GM20000 (cell line): ENCODE results near the gene SREBF1.
A peak's percentile ranks its signal among the peaks of the same experiment; 100 is the strongest.

ENCODE experiments used
- DNase-seq: peaks from one replicate; pipeline ENCODE4 v3.0.0; 2012; ENCODE audit warnings: low spot score
- TF ChIP-seq, protein P1 (sequence below): IDR thresholded peaks from 2 replicates; pipeline ENCODE4 v1.5.1; 2012; ENCODE audit warnings: mild to moderate bottlenecking, control low read depth; ENCODE audit errors: extremely low read depth, missing control alignments

Gene SREBF1

DNA sequence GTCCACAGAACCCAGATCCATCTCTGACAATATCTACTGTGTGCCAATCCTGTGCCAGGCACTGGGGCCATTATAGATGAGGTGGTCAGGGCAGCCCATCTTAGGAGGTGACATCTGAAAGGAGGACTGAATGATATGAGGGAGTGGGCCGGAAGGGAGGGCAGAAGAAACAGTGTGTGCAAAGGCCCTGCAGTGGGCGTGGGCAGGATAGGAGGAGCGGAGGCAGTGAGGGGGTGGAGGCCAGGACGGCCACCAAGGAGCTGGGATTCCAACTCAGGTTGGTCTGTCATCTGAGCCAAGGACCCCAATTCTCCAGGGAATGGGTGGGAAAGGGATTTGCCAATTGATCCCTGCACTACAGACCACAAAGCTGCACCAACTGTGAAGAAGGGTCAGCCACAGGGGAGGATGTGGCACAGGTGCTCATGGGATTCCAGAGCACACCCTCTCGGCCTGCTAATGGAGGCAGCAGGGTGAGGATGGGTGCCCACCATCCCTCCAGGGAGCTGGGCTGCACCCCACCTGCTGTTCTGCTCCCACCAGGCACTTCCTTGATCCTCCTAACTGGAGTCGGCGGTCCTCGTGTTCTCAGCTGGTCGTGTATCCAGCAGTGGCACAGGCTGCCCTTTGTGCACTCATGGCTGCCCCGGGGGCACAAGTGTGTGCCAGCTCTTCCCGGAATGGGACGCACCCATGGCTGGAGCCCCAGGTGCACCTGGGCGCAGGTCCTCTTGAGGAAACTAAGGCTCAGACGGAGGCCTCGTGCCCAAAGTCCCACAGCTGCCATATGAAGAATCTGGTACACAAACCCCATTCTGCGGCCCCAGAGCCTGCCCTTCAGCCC is 9.6 kb downstream of the SREBF1 start:
- no peak for DNase-seq
- TF ChIP-seq, protein P1, sequence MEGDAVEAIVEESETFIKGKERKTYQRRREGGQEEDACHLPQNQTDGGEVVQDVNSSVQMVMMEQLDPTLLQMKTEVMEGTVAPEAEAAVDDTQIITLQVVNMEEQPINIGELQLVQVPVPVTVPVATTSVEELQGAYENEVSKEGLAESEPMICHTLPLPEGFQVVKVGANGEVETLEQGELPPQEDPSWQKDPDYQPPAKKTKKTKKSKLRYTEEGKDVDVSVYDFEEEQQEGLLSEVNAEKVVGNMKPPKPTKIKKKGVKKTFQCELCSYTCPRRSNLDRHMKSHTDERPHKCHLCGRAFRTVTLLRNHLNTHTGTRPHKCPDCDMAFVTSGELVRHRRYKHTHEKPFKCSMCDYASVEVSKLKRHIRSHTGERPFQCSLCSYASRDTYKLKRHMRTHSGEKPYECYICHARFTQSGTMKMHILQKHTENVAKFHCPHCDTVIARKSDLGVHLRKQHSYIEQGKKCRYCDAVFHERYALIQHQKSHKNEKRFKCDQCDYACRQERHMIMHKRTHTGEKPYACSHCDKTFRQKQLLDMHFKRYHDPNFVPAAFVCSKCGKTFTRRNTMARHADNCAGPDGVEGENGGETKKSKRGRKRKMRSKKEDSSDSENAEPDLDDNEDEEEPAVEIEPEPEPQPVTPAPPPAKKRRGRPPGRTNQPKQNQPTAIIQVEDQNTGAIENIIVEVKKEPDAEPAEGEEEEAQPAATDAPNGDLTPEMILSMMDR = no peak

DNA sequence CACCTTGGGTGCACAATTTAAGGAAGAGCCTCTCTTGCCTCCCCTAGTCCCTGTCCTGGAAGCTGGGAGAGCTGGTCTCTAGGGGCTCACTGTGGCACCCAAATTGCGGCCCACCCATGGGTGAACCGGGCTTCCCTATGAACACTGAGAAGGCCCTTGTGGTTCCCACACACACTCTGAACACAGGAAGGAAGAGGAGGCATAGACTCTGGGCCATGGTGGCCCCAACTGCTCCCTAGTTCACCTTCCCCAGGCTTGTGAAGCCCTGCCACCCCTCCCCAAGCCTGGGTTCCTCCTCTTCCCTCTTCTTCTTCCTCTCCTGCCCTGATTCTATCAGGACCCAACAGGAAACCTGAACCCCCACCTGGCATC is 10.5 kb downstream of the SREBF1 start:
- TF ChIP-seq, protein P1 = no peak
- DNase-seq = no peak

DNA sequence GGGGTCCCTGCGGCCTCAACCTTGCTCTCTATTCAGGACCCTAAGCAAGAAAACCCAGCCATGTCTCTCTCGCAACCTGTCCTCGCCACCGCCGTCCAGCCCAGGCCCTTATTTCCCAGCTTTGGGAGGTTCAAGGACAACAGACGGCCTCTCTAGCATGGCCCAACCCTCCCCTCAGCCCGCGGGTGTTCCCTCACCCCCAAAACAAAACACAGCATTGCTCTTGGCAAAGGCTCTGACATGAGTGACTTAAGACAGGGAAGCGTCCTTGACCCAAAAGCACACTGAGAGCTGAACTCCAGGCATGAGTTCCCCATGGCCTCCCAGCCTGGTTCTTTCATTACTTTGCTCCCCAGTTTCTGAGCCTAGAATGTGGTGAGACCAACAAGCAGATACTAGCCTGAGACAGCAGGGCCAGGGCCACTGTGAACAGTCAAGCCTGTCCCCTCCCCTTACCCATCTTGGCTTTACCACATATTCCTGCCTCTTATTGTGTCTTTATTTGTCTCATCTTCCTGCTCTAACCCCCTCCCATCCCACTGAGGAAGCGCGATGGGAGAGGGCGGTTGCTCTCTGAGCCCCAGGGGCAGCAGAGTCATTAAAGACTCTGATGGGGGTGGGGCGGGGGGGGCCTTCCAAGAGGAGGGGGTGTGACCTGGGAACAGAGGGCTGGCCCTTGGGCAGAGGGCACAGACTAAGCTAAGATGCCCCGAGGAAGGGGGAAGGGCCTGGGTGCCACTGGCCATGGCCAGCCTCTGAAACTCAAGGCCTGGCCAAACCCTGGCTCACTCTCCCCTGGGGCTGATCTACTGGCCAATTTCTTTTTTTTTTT is 11.8 kb downstream of the SREBF1 start:
- TF ChIP-seq, protein P1 = no peak
- peak; percentile 12 for DNase-seq

DNA sequence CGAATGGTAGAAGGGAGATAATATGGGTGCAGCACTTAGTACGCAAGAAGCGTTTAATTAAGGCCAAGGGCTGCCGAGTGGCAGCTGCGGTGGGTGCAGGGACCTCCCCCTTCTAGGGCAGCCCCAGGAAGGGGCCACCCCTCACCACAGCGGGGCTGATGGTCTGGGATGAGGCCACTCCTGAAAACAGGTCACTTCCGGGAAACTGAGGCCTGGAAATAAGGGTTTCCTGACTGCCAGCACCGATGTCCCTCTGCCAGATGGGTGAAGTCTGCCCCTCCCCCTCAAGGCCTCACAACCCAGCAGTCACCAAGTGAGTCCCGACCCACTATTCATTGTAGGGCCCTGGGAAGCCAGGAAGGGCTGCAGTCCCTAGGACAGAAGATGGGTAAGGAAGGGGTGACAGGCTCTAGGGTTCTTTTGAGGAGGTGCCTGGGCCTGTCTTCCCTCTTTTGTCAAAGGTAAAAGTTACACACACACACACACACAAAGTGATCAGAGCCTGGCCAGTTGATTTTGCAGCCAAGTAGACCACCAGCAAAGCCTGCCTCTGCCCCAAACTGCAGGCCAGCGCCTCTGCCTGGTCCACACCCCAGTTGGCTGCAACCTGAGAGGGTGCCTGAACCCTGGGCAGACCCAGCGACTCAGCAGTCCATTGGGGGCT is 12.5 kb downstream of the SREBF1 start:
- TF ChIP-seq, protein P1 = no peak
- DNase-seq = peak; percentile 24

DNA sequence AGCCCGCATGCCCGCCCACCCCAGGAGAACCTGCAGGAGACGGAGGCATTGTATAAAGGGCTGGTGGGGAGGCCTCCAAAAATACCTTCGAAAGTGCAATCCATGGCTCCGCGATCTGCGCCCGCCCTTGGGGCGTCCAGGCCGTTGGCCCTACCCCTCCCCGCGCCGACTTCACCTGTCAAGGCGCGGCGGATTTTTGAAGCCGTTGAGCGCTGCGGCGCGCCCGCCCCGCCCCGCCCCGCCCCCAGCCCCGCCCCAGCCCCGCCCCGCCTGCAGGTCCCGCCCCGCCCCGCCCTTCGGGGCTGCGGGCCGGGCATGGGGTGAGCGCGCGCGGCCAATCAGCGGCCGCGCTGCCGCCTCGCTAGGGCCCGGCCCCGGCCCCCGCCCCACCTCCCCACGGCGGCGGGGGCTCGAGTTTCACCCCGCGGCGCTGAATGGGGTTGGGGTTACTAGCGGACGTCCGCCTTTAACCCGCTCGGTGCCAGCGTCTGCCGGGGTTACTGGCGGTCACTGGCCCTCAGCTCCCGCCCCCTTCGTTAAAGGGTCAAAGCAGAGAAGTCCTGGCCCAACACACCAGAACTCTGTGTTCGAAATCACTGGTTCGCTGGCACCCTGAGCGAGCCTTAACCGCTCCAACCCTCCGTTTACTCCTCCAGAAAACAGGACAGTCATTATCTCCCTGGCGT is 13.2 kb downstream of the SREBF1 start:
- TF ChIP-seq, protein P1 = no peak
- DNase-seq = peak; percentile 99

DNA sequence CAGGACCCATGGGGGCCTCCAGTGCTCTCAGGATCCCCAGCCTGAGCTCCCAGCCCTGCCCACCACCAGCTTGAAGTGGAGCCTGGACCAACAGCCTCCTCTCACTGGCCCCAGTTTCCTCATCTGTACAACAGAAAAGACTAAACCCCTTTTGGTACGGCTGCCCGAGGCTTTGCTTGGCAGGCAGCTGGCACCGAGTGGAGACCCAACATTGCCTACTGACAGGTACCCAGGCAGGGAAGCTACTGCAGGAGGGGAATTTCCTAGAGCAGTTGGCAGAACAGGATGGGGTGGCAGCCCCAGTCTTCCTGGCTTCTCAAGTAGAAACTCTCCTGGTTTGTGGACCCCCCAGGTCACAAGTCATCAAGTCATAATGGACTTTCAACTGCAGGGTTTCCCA is 14.2 kb downstream of the SREBF1 start:
- DNase-seq = no peak
- TF ChIP-seq, protein P1 = no peak
